Stimulated activated CD8-positive, alpha-beta memory T cell treated with anti-CD3 and anti-CD28 coated beads, Interleukin-7, amount 100 ng/mL, for 48 hours (primary cell): ENCODE results near the gene PLN.

Experiments
- DNase-seq, 2 donors: peaks; one replicate each; pipeline ENCODE4 v3.0.0-alpha.2; 2020; ENCODE audit warnings: low read depth in 1 of 2; ENCODE audit errors: extremely low read depth in 1 of 2

Gene PLN

DNA sequence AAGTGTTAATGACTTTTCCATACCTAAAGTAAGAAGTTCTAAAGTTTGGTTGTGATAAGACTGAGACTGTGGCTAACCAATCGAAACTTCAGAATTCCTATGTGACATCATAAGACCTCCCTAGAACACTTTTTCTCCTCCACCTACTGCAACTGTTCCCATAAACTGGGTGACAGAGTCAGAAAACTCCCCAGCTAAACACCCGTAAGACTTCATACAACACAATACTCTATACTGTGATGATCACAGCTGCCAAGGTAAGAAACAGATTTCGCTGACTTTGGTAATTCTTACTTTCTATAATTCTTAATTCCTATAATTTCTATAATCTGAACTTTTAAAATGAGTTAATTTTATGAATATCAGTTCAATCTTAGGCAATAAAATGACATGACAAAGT is at the start of gene PLN:
Gene PLN (plus strand): TSS at position 161 of the 400 bp plus-strand sequence. CDS start 10,626 bp downstream, outside the sequence.
- no peak for DNase-seq

DNA sequence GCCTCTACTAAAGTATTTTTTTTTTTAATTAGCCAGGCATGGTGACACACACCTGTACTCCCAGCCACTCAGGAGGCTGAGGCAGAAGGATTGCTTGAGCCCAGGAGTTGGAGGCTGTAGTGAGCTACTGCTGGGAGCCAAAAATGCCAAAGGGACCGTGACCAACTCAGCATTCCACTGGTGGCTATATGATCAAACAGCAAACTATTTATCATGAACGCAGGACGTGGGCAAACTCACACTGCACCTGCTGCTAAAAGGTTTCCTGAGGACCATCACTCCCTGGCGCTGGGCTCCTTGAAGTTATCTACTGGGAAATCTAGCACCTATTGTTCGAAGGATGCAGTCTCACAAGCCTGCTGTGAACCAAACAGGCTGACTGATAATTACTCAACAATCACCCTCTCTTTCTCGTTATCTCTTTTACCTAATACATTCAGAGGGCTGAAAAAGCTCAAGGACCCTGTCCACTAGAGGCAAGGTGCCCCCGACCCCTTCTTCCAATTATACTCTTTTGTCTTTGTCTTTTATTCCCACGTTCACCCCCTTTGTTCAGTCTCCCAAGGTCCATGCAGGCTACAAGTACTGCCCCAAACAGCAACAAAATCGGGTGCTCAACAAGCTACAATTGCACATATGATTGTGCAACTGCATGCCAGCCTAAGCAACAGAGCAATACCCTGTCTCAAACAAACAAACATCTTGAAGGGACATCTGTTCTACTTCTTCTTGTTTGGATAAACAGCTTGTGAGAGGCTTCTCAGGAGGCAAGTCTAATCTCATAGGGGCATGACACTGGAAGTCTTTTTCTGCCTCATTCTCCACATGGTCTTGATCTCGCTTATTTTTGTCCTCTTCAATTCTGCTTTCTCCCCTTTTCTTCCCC is 47.7 kb upstream of the PLN start:
- DNase-seq: no peak

DNA sequence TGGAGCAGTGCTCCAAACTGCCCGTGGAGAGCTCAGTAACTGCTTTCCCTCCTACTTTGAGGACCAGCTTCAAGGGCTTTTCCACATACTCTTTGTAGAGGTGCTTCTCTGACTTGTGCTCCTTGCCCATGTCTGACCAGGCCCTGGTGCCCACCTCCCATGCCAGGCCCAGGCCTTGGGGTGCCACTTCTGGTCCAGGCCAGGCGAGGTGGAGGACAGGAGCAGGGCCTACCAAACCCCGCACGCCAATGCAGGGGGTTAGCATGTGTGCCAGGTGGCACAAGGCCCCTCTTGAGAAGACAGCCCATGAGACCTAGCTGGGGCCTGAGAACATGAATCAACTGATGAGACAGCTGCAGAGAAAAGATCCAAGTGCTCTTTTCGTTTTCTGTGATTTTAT is 47.0 kb upstream of the PLN start:
- DNase-seq: no peak

DNA sequence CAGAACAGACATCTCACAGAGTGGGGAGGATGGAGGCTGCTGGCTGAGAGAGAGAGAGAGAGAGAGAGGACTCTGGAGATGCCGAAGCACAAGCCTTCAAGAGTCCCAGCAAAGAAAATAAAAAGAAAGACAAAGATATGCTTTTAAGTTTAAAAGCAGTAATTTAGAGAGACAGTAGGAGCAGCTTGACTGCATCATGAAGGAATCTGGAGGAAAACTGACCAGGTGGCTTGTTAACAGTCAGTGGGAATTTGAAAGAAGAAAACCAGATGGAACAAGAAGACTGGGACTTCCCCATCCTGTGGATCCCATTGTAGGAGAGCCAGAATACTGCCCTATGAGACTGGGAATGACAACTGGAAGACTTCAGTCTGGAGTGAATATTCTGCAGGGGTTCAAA is 46.3 kb upstream of the PLN start:
- no peak for DNase-seq

DNA sequence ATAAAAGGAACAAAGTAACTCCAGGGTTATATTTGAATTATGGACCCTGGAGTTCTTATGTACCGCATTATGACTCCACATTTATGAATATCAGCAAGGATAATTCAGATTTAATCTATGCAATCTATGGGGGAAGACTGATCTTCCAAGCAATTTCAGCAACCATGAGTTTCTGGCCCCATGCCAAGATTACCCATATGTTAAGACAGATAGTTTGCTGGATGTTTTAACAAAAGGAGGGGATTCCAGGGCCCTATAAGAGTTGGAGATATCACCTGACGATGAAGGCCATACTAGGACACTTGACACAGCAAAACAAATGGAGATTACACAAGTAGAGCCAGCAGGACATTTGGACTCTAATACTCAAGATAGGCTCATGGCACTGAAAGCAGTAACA is 45.9 kb upstream of the PLN start:
- no peak for DNase-seq

DNA sequence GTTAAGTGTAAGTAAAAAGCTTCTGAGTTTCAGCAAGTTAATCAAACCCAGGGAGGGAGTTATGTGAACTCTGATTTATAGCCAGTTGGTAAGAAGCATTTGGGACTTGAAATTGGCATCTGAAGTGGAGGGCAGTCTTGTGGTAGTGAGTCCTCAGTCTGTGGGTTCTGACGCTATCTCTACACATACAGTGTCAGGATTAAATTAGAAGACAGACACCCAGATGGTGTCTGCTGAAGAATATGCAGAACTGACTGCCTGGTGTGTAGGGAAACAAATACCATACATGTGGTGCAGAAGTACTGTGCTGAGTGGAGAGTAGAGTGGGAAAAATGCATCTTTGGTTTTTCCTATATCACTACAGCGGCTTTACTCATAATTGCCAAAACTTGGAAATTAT is 43.5 kb upstream of the PLN start:
- DNase-seq: no peak

DNA sequence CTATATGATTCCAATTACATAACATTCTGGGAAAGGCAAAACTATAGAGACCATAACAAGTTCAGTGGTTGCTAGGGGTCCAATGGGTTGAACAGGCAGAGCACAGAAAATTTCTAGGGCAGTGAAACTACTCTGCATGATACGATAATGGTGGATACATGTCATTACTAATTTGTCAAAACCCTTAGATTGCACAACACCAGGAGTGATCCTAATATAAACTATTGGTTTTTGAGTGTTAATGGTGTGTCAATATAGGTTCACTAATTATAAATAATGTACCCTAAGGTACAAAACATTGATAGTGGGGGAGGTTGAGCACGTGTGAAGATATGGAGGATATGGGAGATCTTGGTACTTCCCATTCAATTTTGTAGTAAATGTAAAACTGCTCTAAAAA is 42.4 kb upstream of the PLN start:
- no peak for DNase-seq

DNA sequence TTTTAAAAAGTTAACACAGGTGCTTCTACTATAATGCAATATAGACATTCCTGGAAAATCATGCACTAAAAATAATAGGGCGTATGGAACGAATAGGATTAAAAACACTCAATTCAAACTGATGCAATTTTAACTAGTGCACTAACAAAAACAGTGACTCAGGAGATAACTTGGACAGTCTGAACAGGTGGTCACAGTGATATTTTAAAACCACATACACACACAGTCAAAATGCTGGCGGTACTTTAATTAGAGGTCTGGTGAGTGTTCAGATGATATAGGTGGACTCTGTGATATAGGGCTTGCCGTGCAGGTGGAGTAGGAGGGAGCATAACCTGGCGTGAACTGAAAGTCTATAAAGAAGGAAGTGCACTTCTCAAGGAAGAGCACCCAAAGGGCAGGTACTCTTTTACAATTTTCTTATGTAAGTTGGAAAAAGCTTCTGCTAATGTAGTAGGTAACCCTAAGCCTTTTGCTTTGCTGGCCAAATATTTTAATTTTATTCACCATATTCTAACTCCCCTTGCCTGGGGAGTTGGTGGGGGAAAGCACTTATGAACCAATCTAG is 41.9 kb upstream of the PLN start:
- DNase-seq: no peak

DNA sequence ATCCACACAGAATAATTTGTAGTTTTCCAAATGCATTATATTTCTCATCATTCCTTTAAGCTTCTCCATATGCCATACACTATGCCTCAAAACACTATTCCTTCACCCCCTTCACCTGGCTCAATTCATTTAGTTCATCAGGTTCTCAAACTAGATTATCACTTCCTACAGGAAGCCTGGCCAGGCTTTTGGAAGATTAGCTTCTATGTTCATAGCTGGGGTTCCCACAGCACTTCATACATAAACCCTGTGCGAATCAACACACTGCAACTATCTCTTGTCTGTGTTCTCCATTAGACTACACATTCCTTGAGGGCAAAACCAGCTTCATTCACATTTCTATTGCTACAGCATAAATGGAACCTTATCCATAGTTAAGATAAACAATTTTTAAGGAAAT is 40.5 kb upstream of the PLN start:
- DNase-seq: no peak

DNA sequence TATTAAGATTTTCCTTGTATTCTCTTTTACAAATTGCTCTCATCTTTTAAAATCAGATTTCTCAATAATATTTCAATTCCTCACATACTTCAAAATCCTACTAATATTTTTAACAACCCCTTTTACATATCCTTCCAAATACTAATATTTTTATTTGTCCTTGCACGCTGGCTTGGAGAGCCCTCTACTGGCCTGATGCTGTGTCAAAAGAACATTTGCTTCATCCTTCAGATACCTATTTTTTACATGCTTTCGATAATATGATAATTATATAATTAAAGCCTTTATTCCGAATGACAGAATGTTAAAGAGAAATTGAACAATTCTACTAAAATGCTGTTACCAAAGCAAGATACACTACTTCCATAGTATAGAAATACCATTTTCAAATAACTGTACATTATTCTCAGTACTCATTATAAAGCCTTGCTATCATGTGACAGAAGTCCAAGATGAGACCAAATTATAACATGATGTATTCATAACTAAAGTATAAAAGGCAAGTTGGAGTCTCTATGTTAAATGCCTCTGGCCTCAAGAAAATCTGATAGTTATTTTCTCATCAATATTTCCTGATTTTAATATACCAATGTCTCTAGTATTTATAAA is 39.0 kb upstream of the PLN start:
- no peak for DNase-seq

DNA sequence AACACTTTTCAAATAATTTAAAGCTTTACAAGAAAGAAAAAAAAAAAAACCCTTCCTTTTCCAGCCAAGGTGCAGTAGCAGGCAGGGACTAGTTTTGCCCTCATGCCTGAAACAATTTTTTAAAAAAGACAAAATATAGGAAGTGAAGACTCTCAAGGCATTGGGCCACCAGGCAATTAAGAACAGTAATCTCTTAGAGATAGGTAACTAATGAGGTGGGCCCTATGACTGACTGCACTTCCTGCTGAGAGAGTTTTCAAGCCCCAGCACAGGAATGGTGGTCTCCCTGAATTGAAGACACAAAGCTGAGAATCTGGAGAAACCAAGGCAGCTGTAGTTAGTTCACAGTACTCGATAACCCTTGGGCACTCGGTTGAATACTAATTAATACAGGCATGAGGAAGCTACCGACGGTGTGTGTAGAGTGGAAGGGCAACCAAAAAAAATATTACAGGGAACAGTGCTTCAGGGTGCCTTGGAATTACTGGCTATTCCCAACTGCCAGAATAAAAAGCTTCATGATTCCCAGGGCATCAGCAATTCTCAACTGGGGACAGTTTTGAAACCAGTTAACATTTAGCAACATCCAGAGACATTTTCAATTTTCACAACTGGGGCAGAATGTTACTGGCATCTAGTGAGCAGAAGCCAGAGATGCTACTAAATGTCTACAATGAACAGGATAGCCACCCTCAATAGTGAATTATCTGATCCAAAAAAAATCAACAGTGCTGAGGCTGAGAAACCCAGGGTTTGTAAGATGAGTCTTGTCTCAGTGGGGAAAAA is 36.0 kb upstream of the PLN start:
- DNase-seq: no peak

DNA sequence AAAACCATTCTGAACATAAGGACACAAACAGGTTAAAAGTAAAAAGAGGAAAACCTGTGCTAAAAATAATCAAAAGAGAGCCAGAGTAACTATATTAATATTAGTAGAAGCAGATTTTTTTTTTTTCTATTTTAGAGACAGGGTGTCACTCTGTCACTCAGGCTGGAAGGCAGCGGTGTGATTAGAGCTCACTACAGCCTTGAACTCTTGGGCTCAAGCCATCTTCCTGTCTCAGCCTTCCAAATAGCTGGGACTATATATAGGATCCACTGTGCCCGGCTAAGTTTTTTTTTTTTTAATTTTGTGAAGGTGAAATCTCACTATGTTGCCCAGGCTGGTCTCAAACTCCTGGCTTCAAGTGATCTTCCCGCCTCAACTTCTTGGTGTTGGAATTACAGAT is 33.4 kb upstream of the PLN start:
- DNase-seq: no peak

DNA sequence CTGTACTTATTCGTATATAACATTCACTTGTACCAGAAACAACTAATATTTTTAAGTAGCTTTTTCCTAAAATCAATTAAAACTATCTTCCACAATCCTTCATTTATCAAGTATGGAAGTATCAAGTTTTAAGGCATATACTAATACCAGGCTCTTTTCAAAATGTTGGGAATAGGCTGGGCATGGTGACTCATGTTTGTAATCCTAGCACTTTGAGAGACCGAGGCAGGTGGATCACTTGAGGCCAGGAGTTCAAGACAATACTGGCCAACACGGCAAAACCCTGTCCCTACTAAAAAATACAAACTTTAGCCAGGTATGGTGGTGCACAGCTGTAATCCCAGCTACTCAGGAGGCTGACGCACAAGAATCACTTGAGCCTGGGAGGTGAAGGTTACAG is 25.7 kb upstream of the PLN start:
- no peak for DNase-seq

DNA sequence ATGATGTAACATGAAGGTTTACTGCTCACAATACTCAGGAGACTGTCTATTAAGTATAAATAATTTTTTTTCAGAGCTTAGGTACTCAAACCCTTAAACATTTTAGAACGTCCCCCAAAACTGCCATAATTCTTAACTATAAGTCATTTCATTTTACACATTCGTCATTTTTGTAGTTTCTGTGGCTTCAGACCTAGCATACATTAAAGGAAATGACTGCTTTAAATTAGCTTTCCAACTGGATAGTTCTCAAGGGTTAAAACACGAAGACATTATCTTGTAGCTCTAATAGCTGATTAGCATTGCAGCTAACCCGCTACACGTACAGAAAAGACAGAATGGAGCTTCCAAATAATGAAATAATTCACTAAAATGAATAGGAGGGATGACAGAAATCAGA is 24.9 kb upstream of the PLN start:
- DNase-seq: no peak

DNA sequence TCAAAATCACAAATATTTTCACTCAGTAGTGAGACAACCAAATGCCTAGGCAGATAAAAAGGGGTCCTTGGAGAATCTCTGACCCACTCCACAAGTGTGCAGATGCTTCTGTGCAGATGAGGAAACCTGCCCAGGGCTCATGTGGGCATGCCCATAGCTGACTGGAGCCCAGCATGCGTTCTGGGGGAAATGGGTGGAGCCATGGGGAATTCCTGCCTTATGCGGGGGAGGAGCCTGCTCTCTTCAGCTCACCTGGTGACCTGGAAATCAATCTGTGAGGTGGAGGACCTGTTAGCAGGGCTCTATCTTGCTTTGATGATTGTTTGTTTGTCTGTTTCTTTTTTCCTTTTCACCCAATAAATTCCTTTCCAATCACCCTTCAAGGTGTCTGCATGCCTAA is 23.4 kb upstream of the PLN start:
- DNase-seq: no peak

DNA sequence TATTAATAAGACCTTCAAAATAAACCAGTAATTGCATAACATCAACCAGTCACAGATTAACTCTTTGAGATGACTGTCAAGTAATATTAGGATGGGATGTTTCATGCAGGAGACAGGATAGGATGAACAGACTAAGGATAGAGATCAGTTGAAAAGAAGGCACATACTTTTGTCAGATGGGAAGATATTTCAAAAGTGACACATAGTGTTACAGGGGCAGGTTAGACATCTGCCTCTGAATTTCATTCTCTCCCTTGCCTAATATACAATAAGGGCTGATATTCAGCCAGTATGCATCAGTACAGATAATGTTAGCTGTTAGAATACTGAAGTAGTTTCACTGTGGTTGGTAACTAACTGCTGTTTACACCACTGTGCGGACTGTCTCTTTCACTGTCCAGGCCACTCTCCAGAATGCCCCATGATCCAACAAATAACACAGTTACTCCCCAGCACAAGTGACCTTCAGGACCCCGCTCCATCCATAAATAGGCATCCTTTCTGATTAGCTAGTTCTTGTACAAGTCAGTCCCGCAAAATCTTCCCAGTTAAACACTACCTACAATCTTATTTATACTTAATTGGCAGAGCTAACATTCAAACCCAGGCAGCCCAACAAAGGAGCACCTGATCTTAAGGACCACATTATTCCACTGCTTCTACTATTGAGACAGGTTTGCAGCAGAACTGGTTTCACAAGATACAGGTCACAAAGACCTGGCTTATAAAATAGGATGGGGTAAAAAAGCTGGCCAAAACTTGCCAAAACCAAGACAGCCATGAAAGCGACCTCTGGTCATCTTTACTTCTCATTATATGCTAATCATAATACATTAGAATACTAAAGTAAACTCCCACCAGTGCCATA is 21.9 kb upstream of the PLN start:
- DNase-seq: no peak

DNA sequence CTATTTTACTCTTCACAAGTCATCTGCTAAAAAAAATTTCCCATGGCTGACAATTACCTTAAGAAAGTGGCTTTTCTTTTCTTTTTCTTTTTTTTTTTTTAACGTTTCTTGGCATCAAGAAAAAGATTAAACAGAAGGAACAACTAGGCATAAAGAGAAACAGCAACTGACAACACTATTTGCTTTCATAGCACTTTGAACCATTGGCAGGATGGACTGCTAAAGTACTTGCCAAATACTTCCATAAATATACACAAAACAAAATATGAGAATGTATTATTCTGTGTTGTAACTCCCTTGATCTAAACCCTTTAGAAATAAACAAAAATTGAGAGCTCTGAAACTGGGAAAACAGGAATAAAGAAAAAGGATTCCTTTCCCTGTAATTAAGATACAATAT is 20.0 kb upstream of the PLN start:
- no peak for DNase-seq

DNA sequence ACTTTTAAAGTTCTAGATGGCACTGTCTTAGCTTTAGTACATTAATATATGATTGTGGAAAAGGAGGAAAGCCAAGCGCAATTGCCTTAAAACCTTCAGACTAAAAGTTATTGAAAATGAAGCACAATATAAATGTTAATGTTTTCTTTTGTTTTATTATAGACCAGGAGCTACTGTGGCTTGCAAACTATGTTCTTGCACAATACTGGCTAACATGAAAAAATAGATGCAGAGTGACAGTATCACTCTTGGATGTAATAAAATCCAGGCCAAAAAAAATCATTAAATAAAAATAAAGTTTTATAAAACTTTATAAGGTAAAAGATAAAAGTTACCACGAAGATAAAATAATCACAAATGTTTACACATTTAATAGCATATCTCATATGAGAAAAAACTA is 18.3 kb upstream of the PLN start:
- no peak for DNase-seq

DNA sequence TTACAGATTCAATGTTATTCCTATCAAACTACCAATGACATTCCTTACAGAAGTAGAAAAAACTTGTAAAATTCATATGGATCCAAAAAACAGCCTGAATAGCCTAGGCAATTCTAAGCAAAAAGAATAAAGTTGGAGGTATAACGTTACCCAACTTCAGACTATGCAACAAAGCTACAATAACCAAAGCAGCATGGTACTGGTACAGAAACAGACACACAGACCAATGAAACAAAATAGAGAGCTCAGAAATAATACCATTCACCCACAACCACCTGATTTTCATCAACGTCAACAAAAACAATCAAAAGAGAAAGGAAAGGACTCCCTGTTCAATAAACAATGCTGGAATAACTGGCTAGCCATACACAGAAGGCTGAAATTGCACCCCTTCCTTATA is 17.2 kb upstream of the PLN start:
- no peak for DNase-seq

DNA sequence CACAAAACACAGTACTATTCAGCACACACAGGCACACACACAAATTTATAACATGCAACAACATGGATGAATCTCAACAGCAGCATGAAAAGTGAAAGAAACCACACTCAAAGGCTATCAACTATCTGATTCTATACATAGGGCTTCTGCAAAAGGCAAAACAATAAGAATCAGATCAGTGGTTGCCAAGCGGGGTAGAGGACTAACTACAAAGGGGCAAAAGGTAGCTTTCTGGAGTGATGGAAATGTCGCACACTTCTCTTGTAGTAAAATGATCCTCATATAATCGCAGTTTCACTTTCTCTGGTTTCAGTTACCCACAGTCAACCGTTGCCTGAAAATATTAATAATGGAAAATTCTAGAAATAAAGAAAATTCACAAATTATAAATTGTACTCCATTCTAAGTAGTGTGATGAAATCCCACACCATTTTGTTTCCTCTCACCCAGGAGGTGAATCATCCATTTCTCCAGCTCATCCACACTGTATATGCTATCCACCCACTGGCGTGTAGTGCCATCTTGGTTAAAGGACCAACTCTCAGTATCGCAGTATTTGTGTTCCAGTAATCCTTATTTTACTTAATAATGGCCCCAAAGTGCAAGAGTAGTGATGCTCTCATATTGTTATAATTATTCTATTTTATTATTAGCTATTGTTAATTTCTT is 12.8 kb upstream of the PLN start:
- no peak for DNase-seq
